Measurements from ENCODE around the gene EFCAB11. TPM values are rescaled to one million over a fixed set of nuclear protein-coding genes. Genes with fewer than 3 reads are reported as not detected.

EFCAB11 gene
- total RNA-seq, 2 experiments from 2014 or later = 0.36 to 0.47 TPM

DNA sequence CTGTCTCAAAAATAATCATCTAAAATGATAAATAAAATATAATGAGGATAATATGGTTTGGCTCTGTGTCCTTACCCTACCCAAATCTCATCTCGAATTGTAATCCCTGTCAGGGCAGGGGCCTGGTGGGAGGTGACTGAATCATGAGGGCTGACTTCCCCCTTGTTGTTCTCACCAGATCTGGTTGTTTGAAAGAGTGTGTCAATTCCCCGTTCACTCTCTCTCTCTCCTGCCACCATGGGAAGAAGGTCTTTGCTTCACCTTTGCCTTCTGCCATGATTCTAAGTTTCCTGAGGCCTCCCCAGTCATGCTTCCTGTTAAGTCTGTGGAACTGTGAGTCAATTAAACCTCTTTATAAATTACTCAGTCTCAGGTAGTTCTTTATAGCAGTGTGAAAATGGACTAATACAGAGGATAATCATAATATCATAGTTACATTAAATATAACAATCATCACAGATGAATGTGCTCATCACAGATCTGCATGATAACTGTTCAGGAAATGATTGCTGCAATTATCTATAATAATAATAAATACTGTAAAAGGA is 12.6 kb downstream of the EFCAB11 start:
- Mint-ChIP-seq H3K27ac (no peak overlapping the region), H3K27me3 (no peaks in the 10 kb centered on the region), H3K4me1 (ENCODE audit: low read depth) (no peaks in the 10 kb centered on the region), H3K36me3 (ENCODE audit: low read depth) (no peaks in the 10 kb centered on the region), H3K9me3 (no peaks in the 10 kb centered on the region), H3K4me3 (no peak overlapping the region)
- DNase-seq (no peak), ATAC-seq (ENCODE audit: poor library complexity) (no peak)
- Histone ChIP-seq H3K27ac (ENCODE audit: low read depth in 1 of 2, low read length in 2 of 2) (no peak overlapping the region), H3K4me3 (ENCODE audit: low read length) (no peak overlapping the region), H3K9me3 (ENCODE audit: control insufficient read depth in 1 of 2, insufficient read depth in 1 of 2, low read length in 2 of 2) (no peaks in the 10 kb centered on the region), H3K36me3 (ENCODE audit: insufficient read depth, low read length) (no peaks in the 10 kb centered on the region), H3K27me3 (ENCODE audit: control insufficient read depth in 1 of 2, insufficient read depth in 2 of 2, low read length in 2 of 2) (no peaks in the 10 kb centered on the region), H3K4me1 (ENCODE audit: insufficient read depth, low read length) (no peaks in the 10 kb centered on the region)
- no peak for TF ChIP-seq CTCF (IDR thresholded peaks at IDR 0.05)
- CTCF ChIA-PET = no interaction called here
- intact Hi-C loops (cut with DNase I, micrococcal nuclease) = loop anchor here in 1 of 2 experiments (10.0 kb wide), 1 partner anchor 753 kb away; no protein-coding TSS in a partner anchor
- POLR2A ChIA-PET = no interaction called here

DNA sequence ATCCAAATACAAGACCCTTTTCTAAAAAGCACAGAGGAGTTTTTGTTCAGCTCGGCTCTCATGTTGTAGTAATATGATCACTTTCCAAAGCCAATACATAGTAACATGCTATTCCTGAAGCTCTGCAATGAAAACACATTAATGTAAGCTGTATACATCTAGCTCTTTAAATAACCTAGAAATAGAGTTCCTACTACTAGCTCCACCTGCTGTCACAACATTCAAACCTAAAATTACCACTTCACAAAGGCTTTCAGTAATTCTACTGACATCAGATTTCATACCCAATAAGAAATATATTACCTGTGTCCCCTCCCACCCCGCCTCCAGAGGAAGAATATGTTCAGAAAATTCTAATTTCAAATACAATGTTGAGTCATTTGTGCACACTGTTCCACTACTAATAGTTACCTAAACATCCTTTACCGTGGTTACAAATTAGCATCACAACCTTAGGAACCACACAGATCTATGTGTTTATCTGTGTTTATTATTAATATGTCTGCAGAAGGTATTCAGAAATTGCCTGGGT is 17.8 kb downstream of the EFCAB11 start:
- Histone ChIP-seq H3K36me3 (ENCODE audit: insufficient read depth, low read length) (no peaks in the 10 kb centered on the region), H3K9me3 (ENCODE audit: control insufficient read depth in 1 of 2, insufficient read depth in 1 of 2, low read length in 2 of 2) (no peaks in the 10 kb centered on the region), H3K27me3 (ENCODE audit: control insufficient read depth in 1 of 2, insufficient read depth in 2 of 2, low read length in 2 of 2) (no peaks in the 10 kb centered on the region), H3K4me3 (ENCODE audit: low read length) (no peak overlapping the region), H3K27ac (ENCODE audit: low read depth in 1 of 2, low read length in 2 of 2) (no peak overlapping the region), H3K4me1 (ENCODE audit: insufficient read depth, low read length) (no peaks in the 10 kb centered on the region)
- POLR2A ChIA-PET = interaction anchor here (0.7 to 1.4 kb wide), 2 partner anchors 10 to 23 kb away, joined by 3 read pairs; no protein-coding TSS in a partner anchor
- CTCF ChIA-PET = no interaction called here
- Mint-ChIP-seq H3K36me3 (ENCODE audit: low read depth) (no peaks in the 10 kb centered on the region), H3K9me3 (no peaks in the 10 kb centered on the region), H3K4me3 (no peak overlapping the region), H3K4me1 (ENCODE audit: low read depth) (no peaks in the 10 kb centered on the region), H3K27me3 (no peaks in the 10 kb centered on the region), H3K27ac (no peak overlapping the region)
- DNase-seq = no peak
- ATAC-seq (ENCODE audit: poor library complexity) = no peak
- intact Hi-C loops (cut with DNase I, micrococcal nuclease) = loop anchor here (5.0 kb wide), 1 partner anchor 36 kb away; no protein-coding TSS in a partner anchor
- no peak for TF ChIP-seq CTCF (IDR thresholded peaks at IDR 0.05)

DNA sequence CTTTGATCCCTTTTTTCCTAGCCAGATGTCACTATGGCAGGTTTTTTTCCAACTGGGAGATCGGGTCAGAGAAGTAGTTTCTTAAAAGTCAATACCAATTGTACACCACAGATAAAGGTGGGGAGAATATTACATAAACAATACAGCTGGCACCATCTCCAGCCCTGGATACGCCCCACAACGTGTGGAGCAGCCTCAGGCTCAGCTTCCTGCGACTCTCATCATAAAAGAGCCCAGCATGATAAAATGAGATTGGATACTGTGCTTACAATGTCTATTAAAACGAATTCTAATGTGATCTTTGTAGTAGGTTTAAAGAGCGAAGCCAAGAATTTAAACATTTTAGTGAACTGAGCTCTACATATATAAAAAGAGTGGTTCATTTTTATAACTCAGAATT is 21.5 kb downstream of the EFCAB11 start:
- Mint-ChIP-seq H3K4me1 (ENCODE audit: low read depth) (no peaks in the 10 kb centered on the region), H3K4me3 (no peak overlapping the region), H3K36me3 (ENCODE audit: low read depth) (no peaks in the 10 kb centered on the region), H3K9me3 (no peaks in the 10 kb centered on the region), H3K27me3 (no peaks in the 10 kb centered on the region), H3K27ac (no peak overlapping the region)
- H3K27ac ChIP-seq (ENCODE audit: low read depth in 1 of 2, low read length in 2 of 2) = no peak overlapping the region
- no peaks in the 10 kb centered on the region for H3K36me3 ChIP-seq (ENCODE audit: insufficient read depth, low read length)
- intact Hi-C loops (cut with DNase I, micrococcal nuclease) = no loop called here
- no peak for DNase-seq
- ChIA-PET CTCF (no interaction called here), POLR2A (no interaction called here)
- H3K27me3 ChIP-seq (ENCODE audit: control insufficient read depth in 1 of 2, insufficient read depth in 2 of 2, low read length in 2 of 2) = no peaks in the 10 kb centered on the region
- H3K4me1 ChIP-seq (ENCODE audit: insufficient read depth, low read length) = no peaks in the 10 kb centered on the region
- H3K4me3 ChIP-seq (ENCODE audit: low read length) = no peak overlapping the region
- H3K9me3 ChIP-seq (ENCODE audit: control insufficient read depth in 1 of 2, insufficient read depth in 1 of 2, low read length in 2 of 2) = no peaks in the 10 kb centered on the region
- no peak for ATAC-seq (ENCODE audit: poor library complexity)
- TF ChIP-seq CTCF (IDR thresholded peaks at IDR 0.05) = no peak
